MM.1S (cell line): Measurements from ENCODE around the gene FAM222B.

ENCODE experiments used
- DNase-seq: peaks from one replicate; pipeline ENCODE4 v3.0.0-alpha.2; 2015
- H2AFZ ChIP-seq: fragments of 300-600 bp; sonication (generic); 2 replicates; pipeline ENCODE4 v1.6.0; 2016; ENCODE audit warnings: antibody characterized with exemption, low read length
- H3F3A ChIP-seq: fragments of 300-600 bp; sonication (generic); 2 replicates; pipeline ENCODE4 v1.6.1; 2016; ENCODE audit warnings: mild to moderate bottlenecking, antibody characterized with exemption, low read length, moderate library complexity, mixed read lengths; ENCODE audit not compliant: insufficient read depth
- H3K27ac ChIP-seq: fragments of 300-600 bp; sonication (generic); 2 replicates; pipeline ENCODE4 v1.5.1; 2016; ENCODE audit warnings: mild to moderate bottlenecking, low read length
- H3K27me3 ChIP-seq: fragments of 300-600 bp; sonication (generic); replicated peaks from 2 replicates; pipeline ENCODE4 v1.6.0; 2016; ENCODE audit warnings: low read length; ENCODE audit not compliant: insufficient read depth
- H3K36me3 ChIP-seq: fragments of 300-600 bp; sonication (generic); replicated peaks from 2 replicates; pipeline ENCODE4 v1.6.1; 2016; ENCODE audit warnings: mild to moderate bottlenecking, low read length, mixed read lengths; ENCODE audit not compliant: insufficient read depth
- H3K4me1 ChIP-seq: fragments of 300-600 bp; sonication (generic); 2 replicates; pipeline ENCODE4 v1.6.1; 2016; ENCODE audit warnings: low read length, mixed read lengths
- H3K4me2 ChIP-seq: fragments of 300-600 bp; sonication (generic); 2 replicates; pipeline ENCODE4 v1.6.0; 2016; ENCODE audit warnings: low read depth, low read length
- H3K4me3 ChIP-seq: fragments of 300-600 bp; sonication (generic); 2 replicates; pipeline ENCODE4 v1.5.1; 2016; ENCODE audit warnings: low read length, mixed read lengths
- H3K79me2 ChIP-seq: fragments of 300-600 bp; sonication (generic); 2 replicates; pipeline ENCODE4 v1.6.1; 2016; ENCODE audit warnings: mixed run types, low read length, mixed read lengths
- H3K9ac ChIP-seq: fragments of 300-600 bp; sonication (generic); 2 replicates; pipeline ENCODE4 v1.6.1; 2016; ENCODE audit warnings: low read length, mixed read lengths
- H3K9me2 ChIP-seq: fragments of 300-600 bp; sonication (generic); replicated peaks from 2 replicates; pipeline ENCODE4 v1.6.1; 2016; ENCODE audit warnings: mild to moderate bottlenecking, low read length, mixed read lengths; ENCODE audit not compliant: insufficient read depth
- H3K9me3 ChIP-seq: fragments of 300-600 bp; sonication (generic); replicated peaks from 2 replicates; pipeline ENCODE4 v1.6.1; 2016; ENCODE audit warnings: mild to moderate bottlenecking, low read length, mixed read lengths; ENCODE audit not compliant: insufficient read depth
- H4K20me1 ChIP-seq: fragments of 300-600 bp; sonication (generic); 2 replicates; pipeline ENCODE4 v1.6.1; 2016; ENCODE audit warnings: mild to moderate bottlenecking, low read length, moderate library complexity, mixed read lengths; ENCODE audit not compliant: insufficient read depth
- EZH2 ChIP-seq: fragments of 300-600 bp; sonication (generic); optimal IDR thresholded peaks from 2 replicates; pipeline ENCODE3; 2017; ENCODE audit warnings: low read depth, mild to moderate bottlenecking, antibody characterized with exemption, low read length, mixed read lengths
- EZH2phosphoT487 ChIP-seq: fragments of 300-600 bp; sonication (generic); IDR thresholded peaks from 2 replicates; pipeline ENCODE4 v1.6.1; 2018; ENCODE audit warnings: antibody characterized with exemption, low read length
- TF ChIP-seq, protein P1 (sequence below): fragments of 300-600 bp; sonication (generic); IDR thresholded peaks from 2 replicates; pipeline ENCODE4 v1.5.1; 2016; ENCODE audit warnings: antibody characterized with exemption, low read length, mixed read lengths

The FAM222B gene

DNA sequence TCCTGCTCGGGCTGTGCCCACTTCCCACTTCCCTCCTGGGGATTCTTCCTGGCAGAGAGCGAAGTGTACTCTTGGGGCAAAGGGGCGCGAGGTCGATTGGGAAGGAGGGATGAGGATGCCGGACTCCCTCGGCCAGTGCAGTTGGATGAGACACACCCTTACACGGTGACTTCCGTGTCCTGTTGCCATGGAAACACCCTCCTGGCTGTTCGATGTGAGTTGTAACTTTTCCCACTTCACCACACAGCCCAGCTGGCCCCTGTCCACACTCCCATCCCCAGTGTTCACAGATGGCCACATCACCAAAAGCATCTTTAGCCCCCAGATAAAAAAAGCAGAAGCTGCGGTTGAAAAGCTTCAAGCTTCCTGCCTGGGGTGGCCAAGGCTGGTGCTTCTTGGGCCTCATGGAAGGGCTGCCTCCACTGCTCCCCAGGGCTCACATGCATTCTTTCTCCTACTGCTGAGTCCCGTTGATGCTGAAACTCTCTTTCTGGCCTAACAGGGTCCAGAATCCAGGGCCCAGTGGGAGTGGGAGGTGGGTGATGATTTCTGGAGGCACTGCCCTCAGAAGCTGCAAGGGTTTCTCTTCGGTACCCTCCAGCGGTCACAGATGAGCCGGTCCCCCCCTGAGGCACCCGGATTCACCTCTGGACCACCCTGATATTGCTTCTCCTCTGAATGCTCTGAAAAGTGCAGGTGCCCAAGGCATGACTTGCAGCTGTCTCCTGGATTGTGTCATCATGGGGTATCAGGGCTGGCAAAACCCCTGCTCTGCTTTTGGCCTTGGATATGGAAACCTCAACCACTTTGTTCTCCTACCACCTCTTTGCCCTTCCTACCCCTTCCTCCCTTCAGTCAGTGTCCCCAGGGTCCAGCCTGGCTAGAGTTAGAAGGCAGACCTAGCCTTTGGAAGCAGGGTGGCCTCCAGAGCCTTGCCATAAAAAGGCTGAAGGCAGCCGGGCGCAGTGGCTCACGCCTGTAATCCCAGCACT is 100.9 kb downstream of the FAM222B start:
- TF ChIP-seq, protein P1, sequence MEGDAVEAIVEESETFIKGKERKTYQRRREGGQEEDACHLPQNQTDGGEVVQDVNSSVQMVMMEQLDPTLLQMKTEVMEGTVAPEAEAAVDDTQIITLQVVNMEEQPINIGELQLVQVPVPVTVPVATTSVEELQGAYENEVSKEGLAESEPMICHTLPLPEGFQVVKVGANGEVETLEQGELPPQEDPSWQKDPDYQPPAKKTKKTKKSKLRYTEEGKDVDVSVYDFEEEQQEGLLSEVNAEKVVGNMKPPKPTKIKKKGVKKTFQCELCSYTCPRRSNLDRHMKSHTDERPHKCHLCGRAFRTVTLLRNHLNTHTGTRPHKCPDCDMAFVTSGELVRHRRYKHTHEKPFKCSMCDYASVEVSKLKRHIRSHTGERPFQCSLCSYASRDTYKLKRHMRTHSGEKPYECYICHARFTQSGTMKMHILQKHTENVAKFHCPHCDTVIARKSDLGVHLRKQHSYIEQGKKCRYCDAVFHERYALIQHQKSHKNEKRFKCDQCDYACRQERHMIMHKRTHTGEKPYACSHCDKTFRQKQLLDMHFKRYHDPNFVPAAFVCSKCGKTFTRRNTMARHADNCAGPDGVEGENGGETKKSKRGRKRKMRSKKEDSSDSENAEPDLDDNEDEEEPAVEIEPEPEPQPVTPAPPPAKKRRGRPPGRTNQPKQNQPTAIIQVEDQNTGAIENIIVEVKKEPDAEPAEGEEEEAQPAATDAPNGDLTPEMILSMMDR: no peak
- TF ChIP-seq EZH2 (no peak), EZH2phosphoT487 (no peak)
- no peak overlapping the region for H3K9ac ChIP-seq
- H2AFZ ChIP-seq: no peak overlapping the region
- H3K4me2 ChIP-seq: no peak overlapping the region
- no peak overlapping the region for H3K27ac ChIP-seq
- no peaks in the 10 kb centered on the region for H3K27me3 ChIP-seq
- H4K20me1 ChIP-seq: no peaks in the 10 kb centered on the region
- H3K79me2 ChIP-seq: peaks cover 25% of the 10 kb centered on the region
- peaks cover 11% of the 10 kb centered on the region for H3F3A ChIP-seq
- peaks cover 28% of the 10 kb centered on the region for H3K4me1 ChIP-seq
- DNase-seq: no peak
- H3K4me3 ChIP-seq: no peak overlapping the region
- no peaks in the 10 kb centered on the region for H3K9me3 ChIP-seq
- H3K9me2 ChIP-seq: no peaks in the 10 kb centered on the region
- no peaks in the 10 kb centered on the region for H3K36me3 ChIP-seq

DNA sequence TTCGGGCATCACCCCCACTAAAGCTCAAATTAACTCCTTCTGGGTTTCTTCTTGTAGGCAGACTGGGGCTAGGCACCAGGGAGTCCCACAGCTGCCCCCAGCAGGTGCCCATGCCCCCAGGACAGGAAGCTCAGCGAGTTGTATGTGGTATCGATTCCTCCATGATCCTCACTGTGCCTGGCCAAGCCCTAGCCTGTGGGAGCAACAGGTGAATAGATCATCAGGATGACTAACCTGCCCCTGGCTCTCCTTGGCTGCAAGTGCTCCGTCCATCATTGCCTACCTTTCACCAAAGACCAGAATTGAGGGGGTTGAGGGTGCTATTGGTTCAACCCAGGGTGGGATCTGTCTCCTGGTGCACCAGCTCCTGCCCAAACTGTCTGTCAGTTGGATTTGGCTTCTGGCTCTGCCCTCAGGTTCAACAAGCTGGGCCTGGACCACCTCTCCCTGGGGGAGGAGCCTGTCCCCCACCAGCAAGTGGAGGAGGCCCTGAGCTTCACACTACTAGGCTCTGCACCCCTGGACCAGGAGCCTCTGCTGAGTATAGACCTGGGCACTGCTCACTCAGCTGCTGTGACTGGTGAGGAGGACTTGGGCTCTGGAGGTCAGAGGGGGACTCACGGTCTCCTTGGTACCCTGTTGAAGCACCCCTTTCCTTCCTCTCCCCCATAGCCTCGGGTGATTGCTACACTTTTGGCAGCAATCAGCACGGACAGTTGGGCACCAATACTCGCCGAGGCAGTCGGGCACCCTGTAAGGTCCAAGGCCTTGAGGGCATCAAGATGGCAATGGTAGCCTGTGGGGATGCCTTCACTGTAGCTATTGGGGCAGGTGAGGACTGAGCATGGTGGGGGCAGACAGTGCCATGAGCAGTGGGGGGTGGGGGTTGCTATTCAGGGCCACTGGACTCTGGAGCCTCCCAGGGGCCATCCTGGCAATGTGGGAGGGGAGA is 101.9 kb downstream of the FAM222B start:
- Histone ChIP-seq H3K9me3 (no peaks in the 10 kb centered on the region), H3K27ac (no peak overlapping the region), H3K79me2 (peaks cover 16% of the 10 kb centered on the region), H2AFZ (no peak overlapping the region), H3K4me1 (peaks cover 26% of the 10 kb centered on the region), H3K9me2 (no peaks in the 10 kb centered on the region), H3K9ac (no peak overlapping the region), H4K20me1 (no peaks in the 10 kb centered on the region), H3K36me3 (no peaks in the 10 kb centered on the region), H3K4me3 (no peak overlapping the region), H3K27me3 (no peaks in the 10 kb centered on the region), H3K4me2 (no peak overlapping the region), H3F3A (peaks cover 11% of the 10 kb centered on the region)
- TF ChIP-seq, protein P1: no peak
- TF ChIP-seq EZH2phosphoT487 (no peak), EZH2 (no peak)
- no peak for DNase-seq

DNA sequence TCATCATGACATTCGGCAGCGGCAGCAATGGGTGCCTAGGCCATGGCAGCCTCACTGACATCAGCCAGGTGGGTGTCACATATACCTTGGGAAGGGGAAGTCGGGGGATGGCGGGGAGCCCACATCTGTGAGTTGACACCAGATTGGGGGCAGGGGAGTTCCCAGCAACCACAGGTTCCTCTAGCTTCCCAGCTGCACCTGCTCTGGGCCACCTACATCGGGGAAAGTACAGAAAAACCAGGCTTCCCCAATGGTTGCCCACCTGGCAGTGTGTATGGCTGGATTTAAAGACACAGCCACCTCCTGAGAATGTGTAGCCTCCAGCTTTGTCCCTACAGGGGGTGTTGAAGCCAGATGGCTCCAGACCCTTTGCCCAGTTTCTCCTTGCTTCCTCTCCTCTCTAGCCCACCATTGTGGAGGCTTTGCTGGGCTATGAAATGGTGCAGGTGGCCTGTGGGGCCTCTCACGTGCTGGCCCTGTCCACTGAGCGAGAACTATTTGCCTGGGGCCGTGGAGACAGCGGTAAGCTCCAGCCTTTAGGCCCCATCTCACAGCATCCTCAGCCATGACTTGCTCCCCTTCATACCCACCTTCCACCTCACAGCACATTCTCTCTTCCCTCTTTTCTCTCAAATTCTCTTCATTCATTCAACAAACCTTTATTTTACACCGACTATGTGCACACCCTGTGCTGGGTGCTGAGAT is 103.8 kb downstream of the FAM222B start:
- TF ChIP-seq EZH2phosphoT487: no peak
- no peak for TF ChIP-seq EZH2
- TF ChIP-seq, protein P1: no peak
- H4K20me1 ChIP-seq: no peaks in the 10 kb centered on the region
- peaks cover 23% of the 10 kb centered on the region for H3K4me1 ChIP-seq
- H3K27ac ChIP-seq: no peak overlapping the region
- H3K9me3 ChIP-seq: no peaks in the 10 kb centered on the region
- DNase-seq: peak; percentile 40
- H3K4me2 ChIP-seq: no peak overlapping the region
- peaks cover 8% of the 10 kb centered on the region for H3F3A ChIP-seq
- no peaks in the 10 kb centered on the region for H3K36me3 ChIP-seq
- no peak overlapping the region for H3K9ac ChIP-seq
- no peak overlapping the region for H2AFZ ChIP-seq
- H3K79me2 ChIP-seq: no peaks in the 10 kb centered on the region
- H3K4me3 ChIP-seq: no peak overlapping the region
- no peaks in the 10 kb centered on the region for H3K27me3 ChIP-seq
- no peaks in the 10 kb centered on the region for H3K9me2 ChIP-seq
